GM15510 (cell line): Measurements from ENCODE around the gene MPLKIP.

Experiments
- POLR2A ChIP-seq: IDR thresholded peaks from 3 replicates; pipeline ENCODE4 v1.6.1; 2011; ENCODE audit warnings: borderline replicate concordance; ENCODE audit not compliant: insufficient read length; ENCODE audit errors: extremely low read depth

The MPLKIP gene

GRCh38 chr7:40134428-40135316, at the start of gene MPLKIP, which contains the start of gene SUGCT:
MPLKIP (minus strand) TSS chr7:40134622; CDS start chr7:40134567, 55 bp downstream.
SUGCT (plus strand) TSS chr7:40135005.
- peak; percentile 69 for TF ChIP-seq POLR2A

DNA sequence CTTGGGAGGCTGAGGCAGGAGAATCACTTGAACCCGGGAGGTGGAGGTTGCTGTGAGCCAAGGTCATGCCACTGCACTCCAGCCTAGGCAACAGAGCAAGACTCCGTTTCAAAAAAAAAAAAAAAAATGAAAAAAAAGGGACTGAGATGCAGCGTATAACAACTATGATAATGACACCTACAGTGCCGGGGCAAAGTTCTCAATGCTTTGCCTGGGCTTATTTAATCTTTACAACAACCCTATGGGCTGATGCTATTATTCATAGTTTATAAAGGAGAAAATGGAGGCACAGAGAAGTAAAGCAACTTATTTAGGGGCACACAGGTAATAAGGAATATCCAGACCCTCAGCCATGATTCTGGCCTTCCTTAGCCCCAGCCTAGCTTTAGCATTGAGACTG, 48.0 kb upstream of the MPLKIP start:
- no peak for TF ChIP-seq POLR2A

GRCh38 chr7:40177071-40177470, 42.6 kb upstream of the MPLKIP start:
- no peak for TF ChIP-seq POLR2A

DNA sequence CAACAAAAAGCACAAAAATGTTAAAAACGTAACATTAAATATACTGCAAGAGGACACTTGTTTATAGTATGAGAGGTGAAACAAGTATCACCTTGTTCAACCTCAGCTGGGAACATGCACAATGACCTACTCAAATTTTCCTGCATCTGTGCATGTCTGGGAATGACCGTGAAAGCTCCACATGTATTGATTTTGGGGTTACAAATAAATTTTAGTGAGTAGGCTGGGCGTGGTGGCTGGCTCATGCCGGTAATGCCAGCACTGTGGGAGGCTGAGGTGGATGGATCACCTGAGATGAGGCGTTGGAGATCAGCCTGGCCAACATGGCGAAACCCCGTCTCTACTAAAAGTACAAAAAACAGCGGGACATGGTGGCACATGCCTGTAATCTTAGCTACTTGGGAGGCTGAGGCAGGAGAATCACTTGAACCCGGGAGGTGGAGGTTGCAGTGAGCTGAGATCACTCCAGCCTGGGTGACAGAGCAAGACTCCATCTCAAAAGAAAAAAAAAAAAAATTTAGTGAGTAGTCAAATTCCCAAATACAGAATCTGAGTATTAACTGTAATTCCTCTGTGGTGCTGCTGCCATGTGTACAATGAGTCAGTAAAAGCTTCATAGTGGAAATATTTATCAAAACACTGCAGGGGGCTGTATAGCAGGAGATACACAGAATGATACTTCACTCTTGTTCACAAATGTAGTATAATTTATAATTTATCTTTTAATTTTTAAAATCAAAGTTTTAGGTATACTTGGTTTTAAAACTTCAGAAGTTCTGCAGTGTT, 41.5 kb upstream of the MPLKIP start:
- TF ChIP-seq POLR2A: no peak

GRCh38 chr7:40167291-40167690, 32.9 kb upstream of the MPLKIP start:
- TF ChIP-seq POLR2A: no peak

DNA sequence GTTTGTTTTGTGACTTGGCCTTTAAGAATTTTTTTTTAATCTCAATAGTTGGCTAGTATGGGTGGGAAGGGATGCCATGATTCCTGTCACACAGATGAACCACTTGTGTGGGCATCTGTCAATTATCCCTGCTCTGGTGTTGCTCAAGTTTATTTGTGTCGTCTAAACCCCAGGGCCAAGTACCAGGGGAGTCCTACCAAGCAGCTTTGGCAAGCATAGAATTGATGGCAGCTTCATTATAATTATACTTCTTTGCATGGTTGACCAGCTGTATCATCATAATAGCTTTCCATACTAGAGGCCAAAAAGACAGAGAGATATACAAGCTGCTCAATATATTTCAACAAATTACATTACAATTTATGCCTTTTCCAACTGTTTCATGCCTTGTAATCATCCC, 30.8 kb upstream of the MPLKIP start:
- no peak for TF ChIP-seq POLR2A

GRCh38 chr7:40162516-40162915, 28.1 kb upstream of the MPLKIP start:
- no peak for TF ChIP-seq POLR2A

- TF ChIP-seq POLR2A: no peak
Observed at GRCh38 chr7:40156988-40157387, 22.6 kb upstream of the MPLKIP start.

DNA sequence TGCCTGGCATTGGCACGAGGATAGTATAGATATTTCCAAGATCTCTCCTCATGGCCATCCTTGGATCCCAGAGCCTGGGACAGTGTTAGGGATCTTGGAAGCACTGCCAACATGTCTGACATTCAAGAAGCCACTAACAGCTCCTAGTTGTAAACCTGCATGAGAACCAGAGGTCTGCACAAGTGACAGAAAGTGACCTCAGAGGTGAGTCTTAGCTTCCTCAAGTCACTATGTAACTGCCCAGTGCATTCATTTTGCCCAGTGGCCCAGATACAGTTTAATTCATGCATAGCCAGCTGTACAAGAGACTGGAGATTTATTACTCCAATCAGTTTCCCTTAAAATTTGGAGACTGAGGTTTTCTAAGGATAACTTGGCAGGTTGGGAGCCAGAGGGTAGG, 17.1 kb upstream of the MPLKIP start:
- TF ChIP-seq POLR2A: no peak

DNA sequence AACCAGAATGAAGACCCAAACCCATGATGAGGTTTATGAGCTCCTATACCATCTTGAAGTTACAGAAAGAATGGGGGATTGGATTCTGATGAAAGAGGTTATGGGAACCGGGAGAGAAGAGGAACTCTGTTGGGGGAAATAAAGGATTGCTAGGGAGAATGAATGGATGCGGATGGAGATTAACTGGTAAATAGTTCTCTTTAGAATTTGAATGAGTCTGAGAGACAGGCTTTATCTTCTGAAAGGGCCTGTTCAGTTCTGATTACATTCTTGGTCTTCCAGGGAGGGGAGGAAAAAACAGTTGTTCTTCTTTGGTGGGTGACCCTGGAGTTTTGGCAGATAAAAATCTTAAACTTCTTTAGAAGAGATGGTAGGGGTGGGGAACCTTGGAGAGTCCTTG, 14.2 kb upstream of the MPLKIP start:
- no peak for TF ChIP-seq POLR2A

- TF ChIP-seq POLR2A: no peak
Observed at GRCh38 chr7:40147371-40148246, 13.2 kb upstream of the MPLKIP start.

GRCh38 chr7:40138973-40139372, 4.6 kb upstream of the MPLKIP start:
- no peak for TF ChIP-seq POLR2A

GRCh38 chr7:40137563-40137962, 3.1 kb upstream of the MPLKIP start:
- no peak for TF ChIP-seq POLR2A

GRCh38 chr7:40135317-40135610, 842 bp upstream of the MPLKIP start:
- no peak for TF ChIP-seq POLR2A
